ENCODE measurements around the gene HPS1. TPM values are rescaled to one million over a fixed set of nuclear protein-coding genes. Genes with fewer than 3 reads are reported as not detected.

Gene HPS1
- total and polyA plus RNA-seq, 2 of the 8 experiments (the other 6 are each of a cell fraction or from before 2014, with no cell fraction given), result 38.7 to 61.7 TPM

DNA sequence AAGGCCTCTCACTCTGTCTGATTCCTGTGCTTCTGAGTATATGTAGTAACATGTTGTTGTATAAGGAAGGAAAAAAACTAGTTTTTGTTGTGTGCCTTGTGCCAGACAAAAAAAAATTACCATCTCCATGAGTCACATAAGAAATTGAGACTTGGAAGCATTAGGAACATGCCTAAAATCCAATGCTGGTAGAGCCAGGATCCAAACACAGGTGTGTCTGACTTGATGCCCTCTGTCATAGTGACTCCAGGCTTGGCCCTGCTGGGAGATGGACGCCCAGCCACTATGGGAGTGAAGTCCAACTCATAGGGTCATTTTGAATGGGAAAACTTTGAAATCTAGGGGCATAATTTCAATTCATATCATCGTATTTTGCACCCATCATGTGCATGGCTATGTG lies 69.7 kb downstream of the HPS1 start:
- DNase-seq (ENCODE audit: low read depth in 1 of 2, low spot score in 2 of 2) (no peak), FAIRE-seq (no peak)
- Histone ChIP-seq H3K18ac (ENCODE audit: extremely low read depth, low read length) (no peak overlapping the region), H2BK15ac (ENCODE audit: low read length) (no peak overlapping the region), H3K4ac (replicated peaks; ENCODE audit: insufficient read length, low read depth, low read length) (no peak overlapping the region), H3K9me3 (ENCODE audit: insufficient read depth in 2 of 2, low read depth in 1 of 2, low read length in 1 of 2) (peaks cover 6% of the 10 kb centered on the region in 2 experiments; a peak in 2 of 4 replicates), H3K4me2 (ENCODE audit: insufficient read depth in 1 of 2, low read depth in 2 of 2, low read length in 2 of 2) (no peak overlapping the region), H3K14ac (ENCODE audit: insufficient read length) (no peak overlapping the region), H2BK20ac (ENCODE audit: low read length) (no peak overlapping the region), H2AK5ac (ENCODE audit: low read depth, low read length) (no peak overlapping the region), H2BK5ac (ENCODE audit: low read depth, low read length) (no peak overlapping the region), H3K23ac (ENCODE audit: insufficient read length) (no peak overlapping the region), H4K20me1 (replicated peaks in 1 of 2; ENCODE audit: control insufficient read depth in 1 of 2, insufficient read depth in 2 of 2, low read length in 2 of 2) (no peaks in the 10 kb centered on the region), H3K79me1 (ENCODE audit: low read depth, low read length) (no peaks in the 10 kb centered on the region), H3K27ac (ENCODE audit: low read depth, low read length) (no peak overlapping the region), H3K4me3 (ENCODE audit: extremely low read depth in 1 of 4, insufficient read depth in 2 of 4, low read depth in 3 of 4, low read length in 4 of 4) (no peak overlapping the region), H2BK12ac (ENCODE audit: low read depth, low read length) (no peak overlapping the region), H3K56ac (replicated peaks; ENCODE audit: insufficient read length, low read depth, low read length) (no peak overlapping the region), H3K4me1 (replicated peaks in 1 of 4; ENCODE audit: control insufficient read depth in 3 of 4, insufficient read depth in 4 of 4, low read length in 3 of 4) (peaks cover 2 to 6% (median 4%) of the 10 kb centered on the region in 4 experiments; a peak in 3 of 7 replicates), H3K79me2 (ENCODE audit: control insufficient read depth in 1 of 2, insufficient read depth in 2 of 2, low read length in 2 of 2) (no peaks in the 10 kb centered on the region), H2BK120ac (replicated peaks; ENCODE audit: low read depth, low read length) (no peak overlapping the region), H4K8ac (ENCODE audit: extremely low read depth, insufficient read depth, low read length) (no peak overlapping the region), H2AFZ (ENCODE audit: low read length) (no peak overlapping the region), H3K23me2 (ENCODE audit: low read depth, low read length) (no peaks in the 10 kb centered on the region), H3K27me3 (replicated peaks in 1 of 4; ENCODE audit: control insufficient read depth in 3 of 4, extremely low read depth in 1 of 4, insufficient read depth in 3 of 4, low read length in 3 of 4) (no peaks in the 10 kb centered on the region), H4K5ac (ENCODE audit: insufficient read length, low read depth, low read length) (no peak overlapping the region), H3K36me3 (ENCODE audit: control insufficient read depth in 2 of 4, insufficient read depth in 4 of 4, low read length in 3 of 4) (no peaks in the 10 kb centered on the region), H3K9ac (replicated peaks in 1 of 4; ENCODE audit: extremely low read depth in 1 of 4, low read depth in 3 of 4, low read length in 3 of 4) (no peak overlapping the region), H4K91ac (replicated peaks; ENCODE audit: insufficient read length, low read length) (no peak overlapping the region)
- WGBS, 2 experiments (ENCODE audit: extremely low coverage in 1 of 2, insufficient coverage in 1 of 2, insufficient read length in 1 of 2, insufficient replicate concordance in 2 of 2, low coverage in 1 of 2, low lambda C conversion rate in 2 of 2, missing lambda C conversion rate in 1 of 2), result 84% methylated on average over 2 of the region's 2 CpGs; no CpG with 5 or more reads in 1 of the 2 experiments
- CTCF ChIA-PET (ENCODE audit: partially characterized antibody), result interaction anchor here (1.1 to 1.3 kb wide), 3 partner anchors 11 to 47 kb away, joined by 3 to 4 read pairs (median 4); no protein-coding TSS in a partner anchor
- POLR2A ChIA-PET (ENCODE audit: partially characterized antibody), result no interaction called here
- TF ChIP-seq SP2 (IDR thresholded peaks at IDR 0.05; ENCODE audit: low read length), result no peak
- no peak for TF ChIP-seq EP300 (IDR thresholded peaks at IDR 0.05; ENCODE audit: borderline replicate concordance in 1 of 2, low read depth in 2 of 2, low read length in 2 of 2)
- TF ChIP-seq RFX5 (IDR thresholded peaks at IDR 0.05; ENCODE audit: borderline replicate concordance, low read depth, low read length), result no peak
- TF ChIP-seq RAD21 (IDR thresholded peaks at IDR 0.05 in 1 of 2, conservative IDR thresholded peaks at IDR 0.05 in 1 of 2; ENCODE audit: low read depth in 2 of 2, low read length in 2 of 2), result no peak
- no peak for TF ChIP-seq E2F6 (IDR thresholded peaks at IDR 0.05)
- TF ChIP-seq, protein P1, sequence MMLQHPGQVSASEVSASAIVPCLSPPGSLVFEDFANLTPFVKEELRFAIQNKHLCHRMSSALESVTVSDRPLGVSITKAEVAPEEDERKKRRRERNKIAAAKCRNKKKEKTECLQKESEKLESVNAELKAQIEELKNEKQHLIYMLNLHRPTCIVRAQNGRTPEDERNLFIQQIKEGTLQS (IDR thresholded peaks at IDR 0.05; ENCODE audit: insufficient read depth, low read depth, low read length), result no peak
- no peak for TF ChIP-seq TBP (IDR thresholded peaks at IDR 0.05; ENCODE audit: low read depth, low read length)
- TF ChIP-seq NANOG (IDR thresholded peaks at IDR 0.05; ENCODE audit: insufficient read depth, low read depth, low read length, poor library complexity, severe bottlenecking), result no peak
- TF ChIP-seq CBX8 (IDR thresholded peaks at IDR 0.05; ENCODE audit: borderline replicate concordance, low read depth, low read length), result no peak
- TF ChIP-seq GTF2F1 (IDR thresholded peaks at IDR 0.05; ENCODE audit: borderline replicate concordance, low read depth, low read length), result no peak
- TF ChIP-seq TAF1 (IDR thresholded peaks at IDR 0.05; ENCODE audit: low read depth, low read length), result no peak
- no peak for TF ChIP-seq KDM1A (IDR thresholded peaks at IDR 0.05; ENCODE audit: borderline replicate concordance, low read length)

All from H1 (cell line).